Colon (tissue), 2 donors: ENCODE data around the gene SLCO2A1.

Source experiments
- FAIRE-seq: peaks from 2 replicates; lab custom pipeline; 2012; peaks lifted over from hg19 to GRCh38; lab: Jason Lieb, UNC
- donor health status: control.
- donor health status: control.

Gene SLCO2A1

GRCh38 chr3:134034005-134034785 is 4.5 kb upstream of the SLCO2A1 start:
- no peak for FAIRE-seq

- FAIRE-seq, result no peak
These were observed 3.7 kb upstream of the SLCO2A1 start for GRCh38 chr3:134033315-134033996.

DNA sequence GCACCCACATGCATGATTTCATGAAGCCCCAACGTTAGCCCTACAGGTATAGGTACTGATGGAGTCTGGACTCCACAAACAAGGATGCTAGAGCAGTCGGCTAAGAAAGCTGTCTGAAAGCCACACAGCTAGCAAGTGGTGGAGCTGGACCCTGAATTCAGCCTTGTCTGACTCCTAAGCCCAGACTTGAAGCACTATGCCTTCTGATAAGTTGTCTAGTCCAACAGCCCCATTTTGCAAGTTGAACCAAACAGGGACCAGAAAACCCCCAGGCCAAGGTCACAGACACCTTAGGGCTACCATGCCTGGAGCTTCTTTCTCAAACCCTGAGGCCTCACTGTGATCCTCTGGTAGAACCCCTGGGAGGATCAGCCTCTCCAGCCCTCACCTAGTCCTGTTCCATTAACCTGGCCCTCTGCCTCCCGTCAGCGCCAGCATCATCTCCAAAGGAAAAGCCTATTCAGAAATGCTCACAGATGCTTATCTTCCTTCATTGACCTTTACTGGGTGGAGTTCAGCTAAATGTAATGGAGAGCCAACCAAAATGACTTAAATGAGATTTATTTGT is 1.7 kb upstream of the SLCO2A1 start:
- no peak for FAIRE-seq

DNA sequence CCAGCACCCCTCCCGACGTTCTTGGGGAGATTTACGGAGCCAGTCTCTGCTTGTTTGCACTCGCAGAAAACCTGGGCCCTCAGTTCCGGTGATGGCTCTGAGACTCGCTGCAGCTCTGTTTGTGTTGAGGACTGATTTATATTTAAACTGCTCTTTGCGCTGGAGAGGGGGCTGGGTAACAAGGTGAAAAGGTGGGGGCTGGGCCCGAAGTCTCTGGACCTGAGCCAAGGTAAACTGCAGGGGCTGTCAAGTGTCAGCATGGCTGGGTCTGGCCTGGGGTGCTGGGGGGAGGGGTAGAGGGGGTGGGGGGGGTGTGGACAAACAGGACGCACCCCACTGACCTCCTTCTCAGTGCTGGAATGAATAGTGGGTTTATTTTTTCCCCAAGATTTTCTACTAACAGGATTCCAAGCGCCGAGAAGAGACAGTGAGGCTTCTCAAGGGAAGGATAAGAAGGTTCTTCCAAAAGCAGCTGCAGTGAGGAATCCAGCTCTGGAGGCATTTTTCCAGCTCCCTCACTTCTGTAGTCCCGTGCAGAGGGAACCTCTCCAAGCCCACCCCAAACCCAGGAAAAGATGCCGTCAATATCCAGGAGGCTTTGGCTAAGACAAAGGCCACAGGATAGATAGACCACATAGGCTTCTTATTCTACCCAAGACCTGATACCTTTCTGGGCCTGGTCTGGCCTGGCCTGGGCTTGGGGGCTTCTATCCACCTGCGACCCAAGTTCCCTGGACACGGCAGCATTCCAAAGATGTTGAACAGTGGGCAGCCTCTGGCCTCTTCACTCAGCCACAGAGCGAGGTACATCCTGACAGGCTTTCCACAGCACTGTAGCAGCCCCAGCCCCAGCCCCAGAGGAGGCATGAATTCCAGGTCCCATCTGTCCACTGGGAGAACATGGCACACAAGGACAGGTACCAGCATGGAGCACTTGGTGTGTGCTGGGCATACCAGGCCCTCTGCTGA is 938 bp upstream of the SLCO2A1 start:
- no peak for FAIRE-seq

GRCh38 chr3:134029256-134029733 is 430 bp downstream of the SLCO2A1 start:
- FAIRE-seq, result no peak

- FAIRE-seq, result no peak
These were observed 1.1 kb downstream of the SLCO2A1 start for GRCh38 chr3:134028486-134029255.

DNA sequence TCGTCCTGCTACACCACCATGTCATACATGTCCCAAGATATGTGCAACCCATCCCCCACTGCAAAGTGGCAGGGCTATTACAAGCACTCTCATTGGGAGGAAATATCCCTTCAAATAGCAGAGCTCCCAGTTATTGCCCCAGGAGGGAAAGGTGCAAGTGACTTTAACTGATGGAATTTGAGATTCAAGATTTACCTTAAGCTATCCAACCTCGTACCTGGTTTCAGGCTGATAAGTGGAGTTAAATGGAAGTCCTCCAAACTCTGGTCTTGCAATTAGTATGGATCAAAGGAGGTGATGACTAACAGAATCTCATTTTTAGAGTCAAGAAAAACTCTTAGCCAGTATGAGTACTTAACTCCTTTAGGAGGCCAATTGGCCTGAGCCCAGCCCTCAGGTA is 2.1 kb downstream of the SLCO2A1 start:
- FAIRE-seq, result no peak

DNA sequence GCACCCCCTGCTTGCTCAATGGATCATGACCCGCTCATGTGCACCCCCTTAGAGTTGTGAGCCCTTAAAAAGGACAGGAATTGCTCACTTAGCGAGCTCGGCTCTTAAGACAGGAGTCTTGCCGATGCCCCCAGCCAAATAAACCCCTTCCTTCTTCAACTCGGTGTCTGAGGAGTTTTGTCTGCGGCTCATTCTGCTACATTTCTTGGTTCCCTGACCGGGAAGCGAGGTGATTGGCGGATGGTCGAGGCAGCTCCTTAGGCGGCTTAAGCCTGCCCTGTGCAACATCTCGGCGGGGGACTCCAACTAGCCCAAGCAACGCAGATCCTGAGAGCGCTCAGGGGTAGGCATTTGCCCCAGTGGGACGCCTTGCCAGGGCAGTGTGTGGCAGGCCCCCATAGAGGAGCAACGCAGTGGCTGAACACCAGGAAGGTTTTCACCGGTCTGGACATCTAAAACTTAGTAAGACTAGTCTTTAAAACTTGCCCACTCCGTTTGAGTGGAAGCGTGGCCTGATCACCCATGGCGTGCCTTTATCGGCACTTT is 9.5 kb downstream of the SLCO2A1 start:
- no peak for FAIRE-seq

GRCh38 chr3:134018850-134019249 is 10.9 kb downstream of the SLCO2A1 start:
- no peak for FAIRE-seq

GRCh38 chr3:134018406-134018805 is 11.3 kb downstream of the SLCO2A1 start:
- FAIRE-seq, result no peak

DNA sequence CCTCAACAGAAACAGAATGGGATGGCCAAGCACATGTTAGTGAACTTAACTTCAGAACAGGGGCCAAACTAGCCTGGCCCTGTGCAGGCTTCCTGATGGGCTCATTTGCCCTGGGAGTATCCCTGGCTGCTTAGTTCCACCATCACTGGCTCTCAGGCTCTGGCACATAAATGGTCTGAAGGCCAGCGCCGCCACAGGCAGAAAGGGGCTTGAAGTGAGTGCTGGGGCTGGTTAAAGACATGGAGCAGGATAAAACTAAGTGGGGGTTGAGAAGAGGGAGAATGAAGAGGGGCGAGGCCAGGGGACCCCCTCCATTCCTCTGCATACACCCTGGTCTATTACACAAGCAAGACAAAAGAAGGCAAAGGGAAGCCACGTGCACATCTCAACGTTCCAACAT is 12.2 kb downstream of the SLCO2A1 start:
- FAIRE-seq, result no peak

- no peak for FAIRE-seq
These were observed 15.5 kb downstream of the SLCO2A1 start for GRCh38 chr3:134014270-134014669.

- no peak for FAIRE-seq
These were observed 16.4 kb downstream of the SLCO2A1 start for GRCh38 chr3:134013280-134013679.

- FAIRE-seq, result no peak
These were observed 20.3 kb downstream of the SLCO2A1 start for GRCh38 chr3:134009345-134010000.

DNA sequence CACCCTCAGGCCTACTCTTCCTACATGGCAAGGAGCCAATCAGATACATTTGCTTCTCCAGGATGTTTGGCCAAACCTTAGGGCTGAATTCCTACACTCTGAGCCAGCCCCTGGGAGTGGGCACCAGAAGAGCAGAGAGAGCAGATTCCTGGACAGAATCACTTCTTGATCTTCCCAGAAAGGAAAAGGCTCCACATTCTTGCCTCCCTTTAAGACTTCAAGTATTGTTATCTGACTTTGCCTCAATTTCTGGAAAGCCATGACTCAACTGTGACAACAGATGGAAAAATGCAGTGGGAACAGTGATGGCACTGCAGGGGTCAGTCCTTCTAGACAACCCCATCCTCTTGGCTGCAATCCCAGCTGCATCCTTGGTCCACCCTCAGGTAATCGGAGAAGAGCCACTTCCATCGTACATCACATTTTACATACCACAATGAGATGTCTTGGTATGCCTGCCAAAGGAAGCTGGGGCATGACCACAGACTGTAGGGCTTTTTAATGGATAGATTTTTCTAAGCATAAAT is 21.0 kb downstream of the SLCO2A1 start:
- no peak for FAIRE-seq

DNA sequence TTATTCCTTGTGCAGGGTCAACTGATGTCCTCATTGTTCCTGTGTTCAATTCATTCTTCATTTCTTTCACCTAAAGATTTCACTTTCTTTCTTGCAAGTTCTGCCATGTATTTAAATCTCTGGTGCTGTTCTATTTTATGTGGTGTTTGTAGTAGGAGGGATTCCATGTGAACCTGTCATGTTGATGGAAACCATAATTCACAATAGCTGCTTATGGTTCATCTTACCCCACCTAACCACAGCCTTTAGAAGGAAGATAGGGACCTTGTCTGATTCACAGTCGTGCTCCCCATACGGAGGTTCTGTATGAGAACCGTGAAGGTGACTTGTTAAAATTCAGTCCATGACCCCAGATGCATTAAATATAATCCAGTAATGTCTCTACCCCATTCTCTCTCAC is 21.9 kb downstream of the SLCO2A1 start:
- no peak for FAIRE-seq

DNA sequence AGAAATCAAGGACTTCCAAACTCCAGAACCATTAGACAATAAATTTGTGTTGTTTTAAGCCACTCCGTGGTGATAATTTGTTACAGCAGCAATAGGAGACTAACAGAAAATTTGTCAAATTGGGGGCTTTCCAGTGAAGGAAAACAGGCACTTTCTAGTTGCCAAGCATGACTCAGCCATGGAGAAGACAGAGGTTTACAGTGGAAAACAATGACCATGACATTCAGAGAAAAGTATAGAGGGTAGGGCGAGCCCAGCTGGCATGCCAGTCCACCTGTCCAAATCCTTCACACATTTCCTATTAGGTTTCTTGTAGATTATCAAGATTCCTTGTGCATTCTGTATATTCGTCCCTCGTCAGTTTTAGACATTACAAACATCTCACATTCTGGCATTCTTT is 24.9 kb downstream of the SLCO2A1 start:
- FAIRE-seq, result no peak

- FAIRE-seq, result no peak
These were observed 26.7 kb downstream of the SLCO2A1 start for GRCh38 chr3:134003066-134003465.

GRCh38 chr3:134002306-134002705 is 27.4 kb downstream of the SLCO2A1 start:
- no peak for FAIRE-seq

- FAIRE-seq, result no peak
These were observed 28.5 kb downstream of the SLCO2A1 start for GRCh38 chr3:134001251-134001650.
